SK-N-SH (cell line): ENCODE measurements around the gene LYRM2. TPM values are rescaled to one million over a fixed set of nuclear protein-coding genes. Genes with fewer than 3 reads are reported as not detected.
"Not testable (repeated sequence)": the region's sequence is repeated elsewhere in the genome, so short reads cannot be mapped to it uniquely, and the experiment has no call there.

ENCODE experiments used
- CTCF ChIA-PET: fragments of 300-600, 350-600 bp; formaldehyde crosslinking; extraction: SDS; loops from one replicate; lab custom pipeline; 2021; lab: Yijun Ruan, JAX
- POLR2A ChIA-PET: fragments of 350-600 bp; sonication (Branson Sonifier 250); formaldehyde crosslinking; extraction: SDS; loops from one replicate; lab custom pipeline; 2020; ENCODE audit warnings: antibody characterized with exemption, inconsistent platforms; lab: Yijun Ruan, JAX
- DNase-seq: peaks from one replicate; pipeline ENCODE4 v3.0.0; 2012
- H2AFZ ChIP-seq: fragments of 200-600 bp; sonication (generic); 2 replicates; pipeline ENCODE4 v1.8.1; 2016; ENCODE audit warnings: antibody characterized with exemption, mild to moderate bottlenecking, low read depth
- H3F3A ChIP-seq: fragments of 200-600 bp; sonication (generic); replicated peaks from 2 replicates; pipeline ENCODE3; 2016; ENCODE audit warnings: antibody characterized with exemption, mild to moderate bottlenecking; ENCODE audit not compliant: insufficient read depth
- H3K27ac ChIP-seq, 2 experiments: fragments of 200-500 bp in 1 of 2; fragments of 200-600 bp in 1 of 2; sonication (Bioruptor generic) in 1 of 2; sonication (generic), shearing (Covaris generic) in 1 of 2; 2 replicates each; pipeline versions ENCODE4 v1.5.1 to v1.6.1; 2014 to 2016; ENCODE audit warnings: low read depth in 2 of 2, inconsistent platforms in 1 of 2, low read length in 1 of 2, mild to moderate bottlenecking in 1 of 2, mixed read lengths in 1 of 2
- H3K27me3 ChIP-seq: fragments of 200-600 bp; sonication (generic), shearing (Covaris generic); 2 replicates; pipeline ENCODE4 v1.6.1; 2016; ENCODE audit warnings: mixed run types; ENCODE audit not compliant: insufficient read depth
- H3K36me3 ChIP-seq, 2 experiments: fragments of 200-500 bp in 1 of 2; fragments of 200-600 bp in 1 of 2; sonication (Bioruptor generic) in 1 of 2; sonication (generic) in 1 of 2; replicated peaks in 1 of 2; 2 replicates each; pipeline versions ENCODE3 to v1.5.1; 2014 to 2016; ENCODE audit warnings: low read length in 1 of 2, mild to moderate bottlenecking in 1 of 2; ENCODE audit not compliant: insufficient read depth in 2 of 2, control insufficient read depth in 1 of 2
- H3K4me1 ChIP-seq, 2 experiments: fragments of 200-500 bp in 1 of 2; fragments of 200-600 bp in 1 of 2; sonication (Bioruptor generic) in 1 of 2; sonication (generic), shearing (Covaris generic) in 1 of 2; 2 replicates each; pipeline versions ENCODE4 v1.5.1 to v1.6.1; 2014 to 2016; ENCODE audit warnings: low read depth in 1 of 2, low read length in 1 of 2, mixed run types in 1 of 2; ENCODE audit not compliant: insufficient read depth in 2 of 2, control insufficient read depth in 1 of 2
- H3K4me2 ChIP-seq: fragments of 200-600 bp; sonication (generic), shearing (Covaris generic); 2 replicates; pipeline ENCODE4 v1.6.1; 2017; ENCODE audit warnings: mixed run types
- H3K4me3 ChIP-seq, 2 experiments: fragments of 200-500 bp in 1 of 2; fragments of 200-600 bp in 1 of 2; sonication (Bioruptor generic) in 1 of 2; sonication (generic), shearing (Covaris generic) in 1 of 2; 2 replicates each; pipeline versions ENCODE4 v1.5.1 to v1.8.1; 2014 to 2016; ENCODE audit warnings: low read depth in 2 of 2, inconsistent platforms in 1 of 2, low read length in 1 of 2, mild to moderate bottlenecking in 1 of 2, mixed read lengths in 1 of 2, moderate library complexity in 1 of 2
- H3K79me2 ChIP-seq: fragments of 200-600 bp; sonication (generic); 2 replicates; pipeline ENCODE4 v1.8.1; 2017; ENCODE audit warnings: mild to moderate bottlenecking; ENCODE audit not compliant: insufficient read depth
- H3K9ac ChIP-seq: fragments of 200-600 bp; sonication (generic); 2 replicates; pipeline ENCODE4 v1.6.1; 2017; ENCODE audit warnings: mixed run types
- H3K9me2 ChIP-seq: fragments of 200-600 bp; sonication (generic); 2 replicates; pipeline ENCODE4 v1.6.1; 2017; ENCODE audit warnings: mixed run types
- H3K9me3 ChIP-seq: fragments of 200-600 bp; sonication (generic); 2 replicates; pipeline ENCODE4 v1.6.1; 2017; ENCODE audit warnings: mixed run types, mild to moderate bottlenecking, moderate library complexity
- H4K20me1 ChIP-seq: fragments of 200-600 bp; sonication (generic); 2 replicates; pipeline ENCODE4 v1.6.1; 2017; ENCODE audit warnings: mild to moderate bottlenecking, mixed run types; ENCODE audit not compliant: insufficient read depth
- IRF3 ChIP-seq: fragments of 150-350 bp; IDR thresholded peaks from 2 replicates; pipeline ENCODE4 v1.6.1; 2016; ENCODE audit warnings: mild to moderate bottlenecking, low read depth, low read length
- POLR2AphosphoS5 ChIP-seq: IDR thresholded peaks from 2 replicates; pipeline ENCODE4 v1.6.1; 2012; ENCODE audit warnings: low read depth, low read length
- RAD21 ChIP-seq: IDR thresholded peaks from 2 replicates; pipeline ENCODE4 v1.6.1; 2012; ENCODE audit warnings: mild to moderate bottlenecking, low read length
- REST ChIP-seq: IDR thresholded peaks from 2 replicates; pipeline ENCODE4 v1.6.1; 2012; ENCODE audit warnings: mild to moderate bottlenecking, low read depth, low read length, moderate library complexity
- TEAD4 ChIP-seq: IDR thresholded peaks from 2 replicates; pipeline ENCODE4 v1.4.0; 2012; ENCODE audit warnings: mild to moderate bottlenecking, borderline replicate concordance; ENCODE audit not compliant: insufficient read depth
- USF1 ChIP-seq: IDR thresholded peaks from 2 replicates; pipeline ENCODE4 v1.4.0; 2012; ENCODE audit warnings: low read depth, borderline replicate concordance
- USF2 ChIP-seq: fragments of 150-350 bp; IDR thresholded peaks from 2 replicates; pipeline ENCODE4 v1.6.1; 2017; ENCODE audit warnings: antibody characterized with exemption, low read length, low read depth, borderline replicate concordance
- WGBS: methylation state at CpG from one replicate; pipeline ENCODE4 v1.1.6; 2017; ENCODE audit warnings: low lambda C conversion rate; 5-methylcytosine and 5-hydroxymethylcytosine counted together
- polyA plus RNA-seq, 3 experiments: library from polyadenylated mRNA; depleted of rRNA; stranded (reverse); fragments of >200 nt; gene quantifications; 2 replicates each; pipeline ENCODE4 v1.2.3, GENCODE V29; 2012

Gene LYRM2
- polyA plus RNA-seq, 1 of the 3 experiments (the other 2 are of a cell fraction): 14.5 TPM

GRCh38 chr6:89642956-89643355, 4.4 kb upstream of the LYRM2 start:
- Histone ChIP-seq H3K27me3 (no peaks in the 10 kb centered on the region), H3K9ac (no peak overlapping the region), H3K9me2 (no peaks in the 10 kb centered on the region), H3K79me2 (peaks cover 16% of the 10 kb centered on the region), H3K36me3 (peaks cover 19 to 54% of the 10 kb centered on the region in 2 experiments), H3K4me1 (peaks cover 0 to 6% of the 10 kb centered on the region in 2 experiments; a peak in 2 of 4 replicates), H3K9me3 (no peaks in the 10 kb centered on the region), H3K4me3 (no peak overlapping the region), H3F3A (no peaks in the 10 kb centered on the region), H2AFZ (no peak overlapping the region), H4K20me1 (no peaks in the 10 kb centered on the region), H3K27ac (no peak overlapping the region), H3K4me2 (no peak overlapping the region)
- CTCF ChIA-PET: no interaction called here
- WGBS: 84% methylated on average over 3 of the region's 3 CpGs
- no peak for TF ChIP-seq TEAD4
- no peak for TF ChIP-seq RAD21
- TF ChIP-seq POLR2AphosphoS5: no peak
- no peak for TF ChIP-seq USF2
- no peak for TF ChIP-seq IRF3
- TF ChIP-seq USF1: no peak
- TF ChIP-seq REST: no peak
- POLR2A ChIA-PET: no interaction called here
- DNase-seq: no peak

GRCh38 chr6:89641581-89641980, 3.0 kb upstream of the LYRM2 start:
- H3K9ac ChIP-seq, H2AFZ ChIP-seq, H3K27me3 ChIP-seq, H3K4me1 ChIP-seq, H3K9me3 ChIP-seq, H3K4me3 ChIP-seq, H3K27ac ChIP-seq, H3F3A ChIP-seq, POLR2A ChIA-PET, H4K20me1 ChIP-seq, H3K9me2 ChIP-seq, H3K4me2 ChIP-seq, DNase-seq: not testable (repeated sequence)
- CTCF ChIA-PET: interaction anchor here (1.3 kb wide), 1 partner anchor 215 kb away, joined by 3 read pairs; no protein-coding TSS in a partner anchor
- Histone ChIP-seq H3K79me2 (peaks cover 26% of the 10 kb centered on the region), H3K36me3 (peaks cover 13 to 50% of the 10 kb centered on the region in 2 experiments)
- WGBS: 90% methylated on average over 3 of the region's 3 CpGs
